OCI-LY7 (cell line): ENCODE data around the gene SP140L.

Experiments
- CTCF ChIP-seq: fragments of 200-600 bp; sonication (generic); conservative IDR thresholded peaks from 2 replicates; pipeline ENCODE4 v1.5.1; 2014; ENCODE audit warnings: mild to moderate bottlenecking, antibody characterized with exemption, low read length, moderate library complexity, mixed read lengths
- EZH2phosphoT487 ChIP-seq: fragments of 200-600 bp; sonication (generic); IDR thresholded peaks from 2 replicates; pipeline ENCODE4 v1.6.1; 2018; ENCODE audit warnings: low read depth, borderline replicate concordance, mild to moderate bottlenecking, mixed run types, antibody characterized with exemption, low read length, moderate library complexity, mixed read lengths

GRCh38 chr2:230414302-230414701, 87.3 kb downstream of the SP140L start:
- TF ChIP-seq CTCF (no peak), EZH2phosphoT487 (no peak)
